GM12878 (cell line): ENCODE measurements around the gene UHRF2. TPM values are rescaled to one million over a fixed set of nuclear protein-coding genes. Genes with fewer than 3 reads are reported as not detected.

ENCODE experiments used
- ATAC-seq: fragments of 200-7000 bp; cut with Tn5 transposase; 3 replicates; pipeline ENCODE4 v1.9.1; 2020; ENCODE audit warnings: mild to moderate bottlenecking, moderate library complexity
- BruUV-seq: library from RNA; stranded (reverse); fragments of 400-500 nt; replicated peaks from 2 replicates; lab custom pipeline; 2021; lab: Mats Ljungman, UMichigan
- CTCF ChIA-PET: fragments of 300-600 bp; sonication (Branson Sonifier 250); formaldehyde crosslinking; extraction: SDS; loops from one replicate; lab custom pipeline; 2021; ENCODE audit warnings: inconsistent platforms; lab: Yijun Ruan, JAX
- POLR2A ChIA-PET: fragments of 350-600 bp; formaldehyde crosslinking; extraction: SDS; loops from one replicate; lab custom pipeline; 2021; ENCODE audit warnings: inconsistent platforms; lab: Charles Lee
- RAD21 ChIA-PET: fragments of 300-600 bp; sonication (Branson Sonifier 250); formaldehyde crosslinking; loops from one replicate; lab custom pipeline; 2023; ENCODE audit warnings: antibody characterized with exemption; ENCODE audit not compliant: unreplicated experiment; lab: Charles Lee
- SMC1A ChIA-PET: fragments of 300-600 bp; sonication (Branson Sonifier 250); formaldehyde crosslinking; loops from one replicate; lab custom pipeline; 2023; ENCODE audit not compliant: unreplicated experiment, uncharacterized antibody; lab: Charles Lee
- DNase-seq: peaks from one replicate; pipeline ENCODE4 v3.0.0-alpha.2; 2011; ENCODE audit warnings: low read depth, low spot score
- FAIRE-seq: peaks from 3 replicates; lab custom pipeline; 2011; peaks lifted over from hg19 to GRCh38; lab: Jason Lieb, UNC
- H2AFZ ChIP-seq: 2 replicates; pipeline ENCODE4 v1.6.0; 2011; ENCODE audit warnings: low read depth, low read length, control low read depth; ENCODE audit not compliant: control insufficient read depth
- H3K27ac ChIP-seq: 2 replicates; pipeline ENCODE4 v1.5.1; 2011; ENCODE audit warnings: control low read depth; ENCODE audit not compliant: control insufficient read depth, insufficient read depth
- H3K27me3 ChIP-seq, 2 experiments: replicated peaks in 1 of 2; 2 replicates each; pipeline versions ENCODE4 v1.6.0 to v1.6.1; 2011; ENCODE audit warnings: low read length in 1 of 2; ENCODE audit not compliant: control insufficient read depth in 2 of 2, insufficient read depth in 2 of 2
- H3K36me3 ChIP-seq, 2 experiments: 2 replicates each; pipeline ENCODE4 v1.5.1; 2011; ENCODE audit warnings: low read length in 1 of 2; ENCODE audit not compliant: control insufficient read depth in 2 of 2, insufficient read depth in 2 of 2
- H3K4me1 ChIP-seq: 2 replicates; pipeline ENCODE4 v1.6.1; 2011; ENCODE audit warnings: mild to moderate bottlenecking, low read length, moderate library complexity, mixed read lengths; ENCODE audit not compliant: control insufficient read depth, insufficient read depth
- H3K4me2 ChIP-seq: 2 replicates; pipeline ENCODE4 v1.6.0; 2011; ENCODE audit warnings: control low read depth; ENCODE audit not compliant: control insufficient read depth, insufficient read depth
- H3K4me3 ChIP-seq: fragments of 200-600 bp; sonication (generic); 2 replicates; pipeline ENCODE4 v1.5.1; 2016
- H3K79me2 ChIP-seq: 2 replicates; pipeline ENCODE4 v1.6.0; 2011; ENCODE audit warnings: low read length; ENCODE audit not compliant: control insufficient read depth, insufficient read depth
- H3K9ac ChIP-seq: 2 replicates; pipeline ENCODE4 v1.8.0; 2011; ENCODE audit warnings: low read length, control low read depth, mixed read lengths; ENCODE audit not compliant: control insufficient read depth, insufficient read depth
- H3K9me3 ChIP-seq: replicated peaks from 3 replicates; pipeline ENCODE4 v1.5.1; 2011; ENCODE audit warnings: mild to moderate bottlenecking, low read length; ENCODE audit not compliant: control insufficient read depth, insufficient read depth
- H4K20me1 ChIP-seq: 2 replicates; pipeline ENCODE4 v1.6.0; 2011; ENCODE audit not compliant: control insufficient read depth, insufficient read depth
- CREB1 ChIP-seq: IDR thresholded peaks from 2 replicates; pipeline ENCODE4 v1.6.1; 2012; ENCODE audit warnings: low read depth, mild to moderate bottlenecking, inconsistent platforms
- MTA3 ChIP-seq: IDR thresholded peaks from 2 replicates; pipeline ENCODE4 v1.6.1; 2012; ENCODE audit warnings: low read length, inconsistent platforms, borderline replicate concordance
- RB1 ChIP-seq: fragments of 450-650 bp; formaldehyde crosslinking; IDR thresholded peaks from 2 replicates; pipeline ENCODE4 v1.6.1; 2017; ENCODE audit warnings: mild to moderate bottlenecking, borderline replicate concordance
- RELA ChIP-seq: fragments of 450-650 bp; IDR thresholded peaks from 2 replicates; pipeline ENCODE4 v1.8.0; 2014; ENCODE audit warnings: borderline replicate concordance; ENCODE audit not compliant: partially characterized antibody
- SMARCA5 ChIP-seq: fragments of 450-650 bp; IDR thresholded peaks from 2 replicates; pipeline ENCODE4 v1.6.1; 2017; ENCODE audit warnings: mild to moderate bottlenecking
- ZNF217 ChIP-seq: fragments of 450-650 bp; IDR thresholded peaks from 2 replicates; pipeline ENCODE4 v1.6.1; 2017; ENCODE audit warnings: antibody characterized with exemption, mild to moderate bottlenecking
- WGBS: methylation state at CpG from one replicate; pipeline ENCODE4 v1.1.6; 2016; ENCODE audit warnings: low lambda C conversion rate; ENCODE audit not compliant: insufficient replicate concordance, insufficient coverage; ENCODE audit errors: missing lambda C conversion rate; 5-methylcytosine and 5-hydroxymethylcytosine counted together
- in situ Hi-C: fragments of 300-500 bp; cut with MboI; formaldehyde crosslinking; loops from 9 replicates; pipeline ENCODE4 v1.14.3; 2018; ENCODE audit warnings: mixed read lengths
- intact Hi-C: fragments of 100-400 bp; cut with micrococcal nuclease; formaldehyde crosslinking; loops from one replicate; pipeline ENCODE4 v1.14.2; 2022; ENCODE audit not compliant: unreplicated experiment
- polyA plus RNA-seq, 11 experiments: library from polyadenylated mRNA; depleted of rRNA in 4 of 11; unstranded in 6 of 11; stranded (reverse) in 5 of 11; fragments of >200 nt; fragmentation: Nextera tagmentation in 4 of 11; fragmentation: Illumina TruSeq in 1 of 11; extraction: Ambion mirVana in 4 of 11; extraction: Trizol in 1 of 11; gene quantifications; 1 replicate in 1 of 11; 2 replicates in 10 of 11; pipeline versions ENCODE4 v1.2.1 to v1.2.3, GENCODE V29; 2011 to 2016; ENCODE audit warnings: inconsistent platforms in 2 of 11, missing spikeins in 2 of 11, low read depth in 1 of 11
- total RNA-seq, 4 experiments: library from RNA; depleted of rRNA in 3 of 4; stranded (reverse); fragments of >200 nt in 3 of 4; fragmentation: Illumina TruSeq in 1 of 4; extraction: Trizol in 1 of 4; gene quantifications; 2 replicates each; pipeline versions ENCODE4 v1.2.1 to v1.2.3, GENCODE V29; 2013 to 2021
- TF ChIP-seq, protein P1 (sequence below): IDR thresholded peaks from 2 replicates; pipeline ENCODE4 v1.6.1; 2011; ENCODE audit warnings: low read depth, low read length, improper control_type of control experiment, borderline replicate concordance
- TF ChIP-seq, protein P2 (sequence below): fragments of 450-650 bp; IDR thresholded peaks from 2 replicates; pipeline ENCODE4 v1.6.1; 2016; ENCODE audit warnings: mild to moderate bottlenecking
- TF ChIP-seq, protein P3 (sequence below): fragments of 450-650 bp; IDR thresholded peaks from 2 replicates; pipeline ENCODE4 v1.6.1; 2016; ENCODE audit warnings: mild to moderate bottlenecking

The UHRF2 gene
- total and polyA plus RNA-seq, 10 of the 15 experiments (the other 5 are each of a cell fraction or from before 2014, with no cell fraction given), result 11.2 to 95.8 (median 43.1) TPM

DNA sequence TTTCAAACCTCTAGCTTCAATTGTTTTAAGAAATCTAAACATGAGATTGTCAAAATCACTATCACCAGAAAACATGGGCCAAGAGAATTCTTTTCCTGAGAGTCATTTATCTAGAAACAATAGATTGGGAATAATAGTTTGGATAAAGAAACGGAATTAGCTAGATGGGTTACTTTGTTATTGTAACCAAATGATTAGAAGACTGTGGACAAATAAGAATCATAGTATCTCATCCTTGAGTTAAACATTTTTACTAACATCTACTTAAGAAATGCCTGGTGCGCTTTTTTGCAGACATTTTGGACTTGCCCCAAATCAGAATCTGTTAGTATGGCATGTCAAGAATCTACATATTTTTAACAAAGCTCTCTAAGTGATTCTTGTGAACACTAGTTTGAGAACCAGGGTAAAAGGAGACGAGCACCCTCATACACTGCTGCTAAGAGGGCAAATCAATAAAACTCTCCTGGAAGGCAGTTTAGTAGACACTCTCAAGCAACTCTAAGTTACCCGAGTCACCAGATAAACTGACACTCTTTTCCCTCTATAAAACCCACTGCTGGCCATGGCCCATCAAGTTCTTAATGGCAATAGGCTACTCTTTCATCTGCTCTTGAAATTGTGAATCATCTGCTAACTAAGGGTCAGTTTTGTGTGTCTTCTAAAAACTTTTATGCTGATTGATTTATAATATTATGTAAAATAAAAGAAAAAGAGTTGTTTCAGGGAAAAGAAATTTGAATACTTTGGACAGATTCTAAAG is 45.7 kb upstream of the UHRF2 start:
- WGBS, result 37% methylated on average over 4 of the region's 4 CpGs
- no peak overlapping the region for H3K27ac ChIP-seq
- intact Hi-C loops, result no loop called here
- no peaks in the 10 kb centered on the region for H3K36me3 ChIP-seq
- TF ChIP-seq MTA3 (no peak), RELA (no peak), SMARCA5 (no peak), RB1 (no peak)
- TF ChIP-seq, protein P1, sequence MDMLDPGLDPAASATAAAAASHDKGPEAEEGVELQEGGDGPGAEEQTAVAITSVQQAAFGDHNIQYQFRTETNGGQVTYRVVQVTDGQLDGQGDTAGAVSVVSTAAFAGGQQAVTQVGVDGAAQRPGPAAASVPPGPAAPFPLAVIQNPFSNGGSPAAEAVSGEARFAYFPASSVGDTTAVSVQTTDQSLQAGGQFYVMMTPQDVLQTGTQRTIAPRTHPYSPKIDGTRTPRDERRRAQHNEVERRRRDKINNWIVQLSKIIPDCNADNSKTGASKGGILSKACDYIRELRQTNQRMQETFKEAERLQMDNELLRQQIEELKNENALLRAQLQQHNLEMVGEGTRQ, result no peak
- no peaks in the 10 kb centered on the region for H3K79me2 ChIP-seq
- no peak overlapping the region for H3K4me3 ChIP-seq
- ChIA-PET SMC1A (interaction anchor here (1.0 to 3.4 kb wide), 4 partner anchors 10 to 232 kb away, joined by 3 to 17 read pairs (median 4); no protein-coding TSS in a partner anchor), CTCF (no interaction called here), POLR2A (no interaction called here), RAD21 (interaction anchor here (0.5 to 1.5 kb wide), 2 partner anchors 11 to 12 kb away, joined by 3 read pairs; no protein-coding TSS in a partner anchor)
- H3K4me1 ChIP-seq, result no peaks in the 10 kb centered on the region
- H4K20me1 ChIP-seq, result no peaks in the 10 kb centered on the region
- ATAC-seq, result no peak
- H3K4me2 ChIP-seq, result no peak overlapping the region
- H3K9me3 ChIP-seq, result peaks cover 14% of the 10 kb centered on the region; the same call in 2 of the 3 replicates
- no peak for DNase-seq
- no peaks in the 10 kb centered on the region for H3K27me3 ChIP-seq
- BruUV-seq, result no TSS peak
- no peak for FAIRE-seq
- H3K9ac ChIP-seq, result no peak overlapping the region
- no peak overlapping the region for H2AFZ ChIP-seq
- in situ Hi-C loops, result no loop called here

DNA sequence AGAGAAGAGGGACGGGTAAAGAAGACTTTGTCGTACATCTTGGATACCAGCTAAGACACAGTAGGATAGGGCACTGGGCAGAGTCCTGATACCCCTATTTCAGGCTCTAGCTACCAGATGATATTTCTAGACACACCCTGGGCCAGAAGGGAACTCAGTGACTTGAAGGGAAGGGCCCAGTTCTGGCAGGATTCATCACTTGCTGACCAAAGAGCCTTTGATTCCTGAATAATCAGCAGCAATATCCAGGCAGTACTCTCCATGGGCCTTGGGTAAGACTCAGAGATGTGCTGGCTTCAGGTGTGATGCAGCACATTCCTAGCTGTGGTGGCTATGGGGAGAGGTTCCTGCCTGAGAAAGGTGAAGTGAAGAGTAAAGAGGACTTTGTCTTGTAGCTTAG is 44.2 kb upstream of the UHRF2 start:
- CTCF ChIA-PET, result interaction anchor here (1.7 kb wide), 1 partner anchor 11 kb away, joined by 6 read pairs; no protein-coding TSS in a partner anchor
- H3K36me3 ChIP-seq, result no peaks in the 10 kb centered on the region

More for the DNA sequence above, 44.2 kb upstream of the UHRF2 start:
- H3K4me2 ChIP-seq, result no peak overlapping the region
- H3K27me3 ChIP-seq, result no peaks in the 10 kb centered on the region
- H3K27ac ChIP-seq, result no peak overlapping the region
- in situ Hi-C loops, result no loop called here
- 97% methylated on average over 2 of the region's 2 CpGs for WGBS
- no peak overlapping the region for H2AFZ ChIP-seq
- RAD21 ChIA-PET, result interaction anchor here (1.4 kb wide), 1 partner anchor 17 kb away, joined by 3 read pairs; no protein-coding TSS in a partner anchor
- H3K79me2 ChIP-seq, result no peaks in the 10 kb centered on the region
- H3K9ac ChIP-seq, result no peak overlapping the region
- POLR2A ChIA-PET, result no interaction called here
- H3K9me3 ChIP-seq, result peaks cover 14% of the 10 kb centered on the region; the same call in 2 of the 3 replicates
- H3K4me3 ChIP-seq, result no peak overlapping the region
- FAIRE-seq (no peak), ATAC-seq (no peak), DNase-seq (no peak)
- intact Hi-C loops, result no loop called here
- no peaks in the 10 kb centered on the region for H3K4me1 ChIP-seq
- SMC1A ChIA-PET, result interaction anchor here (1.8 kb wide), 1 partner anchor 10 kb away, joined by 6 read pairs; no protein-coding TSS in a partner anchor
- TF ChIP-seq, protein P2, sequence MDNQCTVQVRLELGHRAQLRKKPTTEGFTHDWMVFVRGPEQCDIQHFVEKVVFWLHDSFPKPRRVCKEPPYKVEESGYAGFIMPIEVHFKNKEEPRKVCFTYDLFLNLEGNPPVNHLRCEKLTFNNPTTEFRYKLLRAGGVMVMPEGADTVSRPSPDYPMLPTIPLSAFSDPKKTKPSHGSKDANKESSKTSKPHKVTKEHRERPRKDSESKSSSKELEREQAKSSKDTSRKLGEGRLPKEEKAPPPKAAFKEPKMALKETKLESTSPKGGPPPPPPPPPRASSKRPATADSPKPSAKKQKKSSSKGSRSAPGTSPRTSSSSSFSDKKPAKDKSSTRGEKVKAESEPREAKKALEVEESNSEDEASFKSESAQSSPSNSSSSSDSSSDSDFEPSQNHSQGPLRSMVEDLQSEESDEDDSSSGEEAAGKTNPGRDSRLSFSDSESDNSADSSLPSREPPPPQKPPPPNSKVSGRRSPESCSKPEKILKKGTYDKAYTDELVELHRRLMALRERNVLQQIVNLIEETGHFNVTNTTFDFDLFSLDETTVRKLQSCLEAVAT, result no peak
- TF ChIP-seq ZNF217, result no peak
- TF ChIP-seq, protein P3, sequence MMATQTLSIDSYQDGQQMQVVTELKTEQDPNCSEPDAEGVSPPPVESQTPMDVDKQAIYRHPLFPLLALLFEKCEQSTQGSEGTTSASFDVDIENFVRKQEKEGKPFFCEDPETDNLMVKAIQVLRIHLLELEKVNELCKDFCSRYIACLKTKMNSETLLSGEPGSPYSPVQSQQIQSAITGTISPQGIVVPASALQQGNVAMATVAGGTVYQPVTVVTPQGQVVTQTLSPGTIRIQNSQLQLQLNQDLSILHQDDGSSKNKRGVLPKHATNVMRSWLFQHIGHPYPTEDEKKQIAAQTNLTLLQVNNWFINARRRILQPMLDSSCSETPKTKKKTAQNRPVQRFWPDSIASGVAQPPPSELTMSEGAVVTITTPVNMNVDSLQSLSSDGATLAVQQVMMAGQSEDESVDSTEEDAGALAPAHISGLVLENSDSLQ, result no peak
- TF ChIP-seq CREB1, result no peak
- BruUV-seq, result no TSS peak
- no peaks in the 10 kb centered on the region for H4K20me1 ChIP-seq
